Adrenal gland (tissue), 12 donors: ENCODE data around the gene JAK3. TPM values are rescaled to one million over a fixed set of nuclear protein-coding genes. Genes with fewer than 3 reads are reported as not detected.

Experiments
- DNase-seq, 7 donors: peaks; one replicate each; pipeline ENCODE4 v3.0.0-alpha.2; 2019 to 2020
- H3K27ac ChIP-seq, 5 donors: fragments of 200-600 bp; sonication (generic) in 4 of 5; 1 replicate in 3 of 5; 2 replicates in 2 of 5; pipeline versions ENCODE4 v1.5.1 to v1.8.0; 2016 to 2020; ENCODE audit warnings: mild to moderate bottlenecking in 1 of 5
- H3K27me3 ChIP-seq: fragments of 200-600 bp; 2 replicates; pipeline ENCODE4 v1.8.0; 2021
- H3K36me3 ChIP-seq, 2 donors: fragments of 200-600 bp; replicated peaks in 1 of 2; 1 replicate in 1 of 2; 2 replicates in 1 of 2; pipeline versions ENCODE4 v1.5.1 to v1.8.0; 2018 to 2022
- H3K4me1 ChIP-seq, 2 donors: fragments of 200-600 bp; replicated peaks in 1 of 2; 1 replicate in 1 of 2; 2 replicates in 1 of 2; pipeline versions ENCODE4 v1.5.1 to v1.8.0; 2018 to 2021
- H3K4me3 ChIP-seq, 4 donors: fragments of 200-600 bp; sonication (generic) in 3 of 4; one replicate each; pipeline ENCODE4 v1.5.1; 2016 to 2018
- H3K9me3 ChIP-seq, 3 donors: fragments of 200-600 bp; sonication (generic) in 1 of 3; replicated peaks in 1 of 3; 1 replicate in 2 of 3; 2 replicates in 1 of 3; pipeline versions ENCODE4 v1.5.1 to v1.8.0; 2016 to 2021
- CTCF ChIP-seq, 6 experiments: fragments of 450-650 bp in 4 of 6; fragments of 200-600 bp in 2 of 6; sonication (generic) in 1 of 6; IDR thresholded peaks; 1 replicate in 5 of 6; 2 replicates in 1 of 6; pipeline versions ENCODE4 v1.5.1 to v1.8.0; 2016 to 2021; ENCODE audit warnings: antibody characterized with exemption in 6 of 6, mild to moderate bottlenecking in 2 of 6, moderate library complexity in 1 of 6
- POLR2A ChIP-seq, 2 donors: fragments of 450-650 bp; IDR thresholded peaks; one replicate each; pipeline ENCODE4 v1.6.1; 2017; ENCODE audit warnings: antibody characterized with exemption in 2 of 2, mild to moderate bottlenecking in 2 of 2, moderate library complexity in 1 of 2
- WGBS, 4 donors: extraction: QIAGEN DNeasy Blood & Tissue Kit in 2 of 4; methylation state at CpG; one replicate each; pipeline versions ENCODE4 v1.1.5 to v1.1.7; 2013 to 2017; 5-methylcytosine and 5-hydroxymethylcytosine counted together
- intact Hi-C, 2 donors: fragments of 100-400 bp; cut with DNase I; formaldehyde crosslinking; loops; one replicate each; pipeline versions ENCODE4 v1.14.1 to v1.15.0; 2022 to 2023
- polyA plus RNA-seq, 3 donors: library from polyadenylated mRNA; stranded (reverse); fragments of 200-250 nt in 2 of 3; fragments of 350-450 nt in 1 of 3; fragmentation: Illumina TruSeq in 1 of 3; extraction: RNeasy Lipid Tissue Mini Kit (QIAGEN cat#74804) in 1 of 3; gene quantifications; one replicate each; pipeline ENCODE4 v1.2.3, GENCODE V29; 2013 to 2014
- total RNA-seq, 9 donors: library from RNA; depleted of rRNA in 4 of 9; stranded (reverse); fragments of >200 nt in 4 of 9; fragments of 120-200 nt in 1 of 9; fragmentation: NEBNext Ultra II Directional in 1 of 9; extraction: Animal tissue kit (Norgen Biotek cat#: 25700) in 1 of 9; gene quantifications; one replicate each; pipeline versions ENCODE4 v1.1.0 to v1.2.4, GENCODE V29; 2013 to 2023
- donor health status: healthy with polysubstance abuse.
- donor health status: Bipolar disorder and iron deficiency.
- donor health status: DM: yes; HTN: yes; CAD: no.
- donor health status: DM: no; HTN: no; CAD: no.
- donor health status: DM: no; HTN: no; CAD: no.
- donor health status: DM: yes; HTN: yes; CAD: no.

JAK3 gene
- total and polyA plus RNA-seq, 12 donors = 1.8 to 15.5 (median 7.9) TPM

- no peak for DNase-seq
- Histone ChIP-seq H3K4me3 (no peak overlapping the region), H3K27me3 (no peaks in the 10 kb centered on the region), H3K4me1 (peaks cover 0 to 4% of the 10 kb centered on the region in 2 donors), H3K27ac (no peak overlapping the region), H3K9me3 (no peaks in the 10 kb centered on the region), H3K36me3 (no peaks in the 10 kb centered on the region)
- 77 to 86% (median 81%) methylated on average over 10 to 14 of the region's 14 CpGs for WGBS, 4 donors
- intact Hi-C loops = no loop called here
- TF ChIP-seq CTCF (IDR thresholded peaks at IDR 0.05) = no peak
- no peak for TF ChIP-seq POLR2A (IDR thresholded peaks at IDR 0.05)
Measured at GRCh38 chr19:17843908-17844490, 3.8 kb downstream of the JAK3 start.

GRCh38 chr19:17843292-17843827 is 4.4 kb downstream of the JAK3 start:
- H3K27ac ChIP-seq = no peak overlapping the region
- no peaks in the 10 kb centered on the region for H3K36me3 ChIP-seq
- peaks cover 0 to 4% of the 10 kb centered on the region in 2 donors for H3K4me1 ChIP-seq
- intact Hi-C loops = no loop called here
- no peaks in the 10 kb centered on the region for H3K27me3 ChIP-seq
- 76 to 83% (median 81%) methylated on average over 8 to 9 of the region's 9 CpGs for WGBS, 4 donors
- H3K4me3 ChIP-seq = no peak overlapping the region
- H3K9me3 ChIP-seq = no peaks in the 10 kb centered on the region
- no peak for DNase-seq
- no peak for TF ChIP-seq CTCF (IDR thresholded peaks at IDR 0.05)
- no peak for TF ChIP-seq POLR2A (IDR thresholded peaks at IDR 0.05)

GRCh38 chr19:17842663-17843291 is 5.0 kb downstream of the JAK3 start:
- TF ChIP-seq CTCF (IDR thresholded peaks at IDR 0.05) (no peak), POLR2A (IDR thresholded peaks at IDR 0.05) (no peak)
- Histone ChIP-seq H3K36me3 (peaks cover 0 to 5% of the 10 kb centered on the region in 2 donors), H3K9me3 (no peaks in the 10 kb centered on the region), H3K27me3 (no peaks in the 10 kb centered on the region), H3K4me3 (peak overlapping the region in 1 of 4 donors; percentile 9), H3K27ac (peak overlapping the region in 2 of 5 donors; percentile 27 to 50), H3K4me1 (peaks cover 0 to 4% of the 10 kb centered on the region in 2 donors)
- DNase-seq = no peak
- intact Hi-C loops = no loop called here
- WGBS, 4 donors = 46 to 63% (median 58%) methylated on average over 5 to 20 of the region's 20 CpGs

GRCh38 chr19:17841810-17842662 is 5.7 kb downstream of the JAK3 start:
- Histone ChIP-seq H3K4me1 (peaks cover 0 to 4% of the 10 kb centered on the region in 2 donors), H3K27ac (peak overlapping the region in 2 of 5 donors; percentile 50 to 69), H3K4me3 (peak overlapping the region in 1 of 4 donors; percentile 9), H3K36me3 (peaks cover 0 to 8% of the 10 kb centered on the region in 2 donors), H3K9me3 (no peaks in the 10 kb centered on the region), H3K27me3 (no peaks in the 10 kb centered on the region)
- intact Hi-C loops = no loop called here
- DNase-seq = peak; percentile 64 to 83 (median 79)
- WGBS, 4 donors = 26 to 46% (median 26%) methylated on average over 24 to 56 of the region's 56 CpGs
- TF ChIP-seq POLR2A (IDR thresholded peaks at IDR 0.05) (no peak), CTCF (IDR thresholded peaks at IDR 0.05) (no peak)
